Tibial artery (tissue), 4 donors: Measurements from ENCODE around the gene PLEK2.

Source experiments
- DNase-seq, 2 donors: peaks; one replicate each; pipeline ENCODE4 v3.0.0-alpha.2; 2019
- H3K27ac ChIP-seq, 2 donors: fragments of 200-600 bp; sonication (generic) in 1 of 2; 1 replicate in 1 of 2; 2 replicates in 1 of 2; pipeline ENCODE4 v1.5.1; 2018 to 2019; ENCODE audit warnings: mild to moderate bottlenecking in 1 of 2
- H3K27me3 ChIP-seq, 2 donors: fragments of 200-600 bp; sonication (generic) in 1 of 2; one replicate each; pipeline versions ENCODE4 v1.5.1 to v1.6.0; 2016 to 2019
- H3K36me3 ChIP-seq, 3 donors: fragments of 200-600 bp; sonication (generic) in 2 of 3; one replicate each; pipeline ENCODE4 v1.5.1; 2016 to 2019; ENCODE audit warnings: mild to moderate bottlenecking in 2 of 3
- H3K4me1 ChIP-seq, 4 donors: fragments of 200-600 bp; sonication (generic) in 2 of 4; 1 replicate in 3 of 4; 2 replicates in 1 of 4; pipeline ENCODE4 v1.5.1; 2016 to 2019
- H3K4me3 ChIP-seq, 2 donors: fragments of 200-600 bp; sonication (generic) in 1 of 2; 1 replicate in 1 of 2; 2 replicates in 1 of 2; pipeline ENCODE4 v1.5.1; 2018 to 2019; ENCODE audit warnings: mild to moderate bottlenecking in 2 of 2
- H3K9me3 ChIP-seq, 3 donors: fragments of 200-600 bp; sonication (generic) in 1 of 3; one replicate each; pipeline ENCODE4 v1.5.1; 2016 to 2019
- intact Hi-C: fragments of 100-400 bp; cut with DNase I; formaldehyde crosslinking; loops from one replicate; pipeline ENCODE4 v1.15.0; 2023; ENCODE audit warnings: low total_unique reads
- TF ChIP-seq, protein P1 (sequence below), 2 experiments: fragments of 200-600 bp in 1 of 2; fragments of 450-650 bp in 1 of 2; IDR thresholded peaks; one replicate each; pipeline ENCODE4 v1.5.1; 2017 to 2019; ENCODE audit warnings: antibody characterized with exemption in 2 of 2, mild to moderate bottlenecking in 1 of 2, moderate library complexity in 1 of 2

The PLEK2 gene

DNA sequence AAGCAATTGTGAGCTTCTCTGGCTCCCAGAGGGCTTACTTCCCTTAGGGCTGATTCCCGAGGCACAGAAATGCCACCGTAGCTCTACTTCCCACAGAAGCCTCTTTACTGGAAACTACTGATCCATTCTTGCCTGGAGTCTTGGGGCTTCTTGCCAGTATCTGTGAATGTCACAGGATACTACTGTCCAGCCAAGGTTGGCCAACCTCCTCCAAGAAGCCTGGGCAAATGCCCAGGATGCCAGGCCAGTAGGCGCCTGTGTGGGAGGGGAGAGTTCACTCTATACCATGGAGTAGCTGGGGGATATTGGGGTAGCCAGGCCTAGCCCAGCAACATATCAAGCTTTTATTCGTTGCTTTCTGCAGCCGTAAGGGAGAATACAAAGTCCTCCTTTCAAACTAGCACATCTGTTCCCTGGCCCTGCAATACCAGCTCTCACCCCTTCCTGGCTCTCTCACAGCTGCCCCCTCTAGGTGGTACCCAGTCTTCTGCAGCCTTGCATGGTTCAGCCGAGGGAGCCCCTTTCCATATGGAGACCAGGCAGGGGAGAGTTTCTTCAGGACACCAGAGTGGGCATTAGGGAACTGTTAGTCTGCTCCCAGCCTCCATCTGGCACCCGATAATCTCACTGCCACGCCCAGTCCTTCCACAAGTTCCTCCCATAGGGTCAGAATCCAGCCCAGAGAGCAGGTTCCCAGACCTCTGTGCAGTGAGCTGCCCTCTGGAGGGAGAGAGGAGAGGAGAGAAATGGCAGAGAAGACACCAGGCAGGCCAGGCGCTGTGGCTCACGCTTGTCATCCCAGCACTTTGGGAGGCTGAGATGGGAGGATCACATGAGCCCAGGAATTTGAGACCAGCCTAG, 24.3 kb upstream of the PLEK2 start:
- intact Hi-C loops = no loop called here
- no peaks in the 10 kb centered on the region for H3K36me3 ChIP-seq
- TF ChIP-seq, protein P1, sequence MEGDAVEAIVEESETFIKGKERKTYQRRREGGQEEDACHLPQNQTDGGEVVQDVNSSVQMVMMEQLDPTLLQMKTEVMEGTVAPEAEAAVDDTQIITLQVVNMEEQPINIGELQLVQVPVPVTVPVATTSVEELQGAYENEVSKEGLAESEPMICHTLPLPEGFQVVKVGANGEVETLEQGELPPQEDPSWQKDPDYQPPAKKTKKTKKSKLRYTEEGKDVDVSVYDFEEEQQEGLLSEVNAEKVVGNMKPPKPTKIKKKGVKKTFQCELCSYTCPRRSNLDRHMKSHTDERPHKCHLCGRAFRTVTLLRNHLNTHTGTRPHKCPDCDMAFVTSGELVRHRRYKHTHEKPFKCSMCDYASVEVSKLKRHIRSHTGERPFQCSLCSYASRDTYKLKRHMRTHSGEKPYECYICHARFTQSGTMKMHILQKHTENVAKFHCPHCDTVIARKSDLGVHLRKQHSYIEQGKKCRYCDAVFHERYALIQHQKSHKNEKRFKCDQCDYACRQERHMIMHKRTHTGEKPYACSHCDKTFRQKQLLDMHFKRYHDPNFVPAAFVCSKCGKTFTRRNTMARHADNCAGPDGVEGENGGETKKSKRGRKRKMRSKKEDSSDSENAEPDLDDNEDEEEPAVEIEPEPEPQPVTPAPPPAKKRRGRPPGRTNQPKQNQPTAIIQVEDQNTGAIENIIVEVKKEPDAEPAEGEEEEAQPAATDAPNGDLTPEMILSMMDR (IDR thresholded peaks at IDR 0.05) = no peak
- no peak for DNase-seq
- peaks cover 0 to 8% of the 10 kb centered on the region in 2 donors for H3K27me3 ChIP-seq
- no peak overlapping the region for H3K4me3 ChIP-seq
- peaks cover 0 to 8% (median 0%) of the 10 kb centered on the region in 4 donors for H3K4me1 ChIP-seq
- no peak overlapping the region for H3K27ac ChIP-seq
- H3K9me3 ChIP-seq = no peaks in the 10 kb centered on the region

DNA sequence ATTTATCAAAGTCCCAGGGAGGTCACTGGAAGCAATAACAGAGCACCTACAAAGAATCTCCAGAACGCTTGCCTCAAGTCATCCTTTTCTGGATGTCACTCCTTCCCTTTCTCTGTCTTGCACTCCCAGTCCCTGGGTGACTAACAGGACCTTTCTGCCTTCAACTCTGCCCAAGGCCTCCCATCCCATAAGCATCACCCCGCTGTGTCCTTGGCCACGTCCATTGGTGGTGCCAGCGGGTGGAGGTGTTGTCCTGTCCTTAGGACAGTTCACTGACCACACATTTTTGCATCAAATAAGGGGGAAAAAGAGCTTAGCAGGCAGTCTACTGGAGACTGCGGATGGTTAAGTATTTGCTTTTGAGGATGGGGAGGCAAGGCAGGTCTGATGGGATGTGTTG, 23.6 kb upstream of the PLEK2 start:
- no peaks in the 10 kb centered on the region for H3K9me3 ChIP-seq
- peaks cover 0 to 8% (median 0%) of the 10 kb centered on the region in 4 donors for H3K4me1 ChIP-seq
- no peak for DNase-seq
- TF ChIP-seq, protein P1 (IDR thresholded peaks at IDR 0.05) = no peak
- no peak overlapping the region for H3K27ac ChIP-seq
- H3K27me3 ChIP-seq = peaks cover 0 to 8% of the 10 kb centered on the region in 2 donors
- no peak overlapping the region for H3K4me3 ChIP-seq
- intact Hi-C loops = no loop called here
- no peaks in the 10 kb centered on the region for H3K36me3 ChIP-seq

DNA sequence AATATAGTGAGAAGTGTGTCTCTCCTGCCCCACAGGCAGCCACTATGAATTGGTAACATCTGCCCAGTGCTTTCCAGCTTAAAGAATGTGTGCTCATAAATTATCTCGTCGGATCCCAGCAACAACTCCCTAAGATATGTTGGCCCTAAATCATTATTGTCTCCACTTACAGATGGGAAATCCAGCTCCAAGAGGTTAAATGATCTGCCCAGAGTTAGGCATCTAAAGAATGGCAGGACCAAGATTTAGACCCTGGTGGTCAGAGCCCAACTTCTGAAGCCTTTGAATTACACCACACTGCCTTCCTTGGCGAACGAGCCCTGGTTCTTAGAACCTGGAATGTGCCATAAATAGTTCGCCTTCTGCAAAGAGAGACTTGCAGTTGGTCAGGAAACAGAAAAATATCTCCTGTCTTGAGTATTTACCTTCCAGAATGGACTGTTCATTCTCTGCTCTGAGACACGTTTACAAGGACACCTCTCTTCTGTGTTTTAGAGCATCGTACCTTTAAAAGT, 20.1 kb upstream of the PLEK2 start:
- Histone ChIP-seq H3K4me3 (no peak overlapping the region), H3K27me3 (peaks cover 0 to 6% of the 10 kb centered on the region in 2 donors), H3K4me1 (peaks cover 0 to 8% (median 0%) of the 10 kb centered on the region in 4 donors), H3K36me3 (no peaks in the 10 kb centered on the region), H3K9me3 (no peaks in the 10 kb centered on the region), H3K27ac (no peak overlapping the region)
- DNase-seq = no peak
- intact Hi-C loops = no loop called here
- TF ChIP-seq, protein P1 (IDR thresholded peaks at IDR 0.05) = no peak

DNA sequence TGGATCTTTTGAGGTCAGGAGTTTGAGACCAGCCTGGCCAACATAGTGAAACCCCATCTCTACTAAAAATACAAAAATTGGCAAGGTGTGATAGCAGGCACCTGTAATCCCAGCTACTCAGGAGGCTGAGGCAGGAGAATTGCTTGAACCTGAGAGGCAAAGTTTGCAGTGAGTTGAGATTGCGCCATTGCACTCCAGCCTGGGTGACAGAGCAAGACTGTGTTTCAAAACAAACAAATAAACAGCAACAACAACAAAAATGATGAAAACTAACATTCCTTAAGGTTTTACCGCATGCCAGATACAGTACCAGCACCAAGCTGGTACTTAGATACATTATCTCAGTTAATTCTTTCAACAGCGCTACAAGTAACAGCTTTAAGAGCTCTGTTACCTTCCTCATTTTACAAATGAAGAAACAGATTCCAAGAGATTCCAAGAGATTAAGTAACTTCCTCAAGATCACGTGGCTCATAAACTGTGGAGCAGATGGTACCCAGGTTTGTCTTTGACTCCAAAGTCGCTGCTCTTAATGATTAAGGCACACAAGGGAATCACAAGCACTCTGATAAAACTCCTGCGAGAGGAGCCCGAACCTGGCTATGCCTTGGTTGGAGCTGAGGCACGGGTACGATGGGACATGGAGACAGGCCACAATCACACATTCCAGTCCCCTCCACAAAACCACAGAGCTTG, 17.7 kb upstream of the PLEK2 start:
- Histone ChIP-seq H3K36me3 (no peaks in the 10 kb centered on the region), H3K27ac (no peak overlapping the region)
- TF ChIP-seq, protein P1 (IDR thresholded peaks at IDR 0.05) = no peak

DNA sequence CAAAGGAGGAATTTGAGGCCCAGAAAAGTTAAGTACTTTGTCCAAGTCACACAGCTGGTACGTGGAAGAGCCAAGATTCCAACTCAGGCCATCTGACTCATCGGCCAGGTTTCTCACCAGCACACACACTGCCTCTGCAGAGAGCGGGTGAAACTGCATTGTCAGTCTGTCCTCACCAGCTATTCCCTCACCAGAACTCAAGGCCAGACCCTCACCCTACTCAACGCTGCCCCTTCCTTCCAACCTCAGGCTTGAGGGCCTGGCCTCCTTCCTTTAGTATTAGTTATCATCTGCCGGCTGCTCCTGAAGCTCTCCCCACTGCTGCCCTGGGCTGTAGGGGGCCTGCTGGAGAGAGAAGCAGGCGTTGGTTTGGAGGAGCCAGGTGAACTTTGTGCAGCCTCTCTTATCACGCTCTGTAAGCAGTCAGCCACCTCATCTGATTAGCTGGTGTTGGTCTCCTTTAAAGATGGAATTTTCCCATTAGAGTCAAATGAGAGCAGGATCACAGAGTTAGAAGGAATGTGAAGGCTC, 16.6 kb upstream of the PLEK2 start:
- intact Hi-C loops = loop anchor here (5.0 kb wide), 1 partner anchor 144 kb away; no protein-coding TSS in a partner anchor

More for the DNA sequence above, 17.7 kb upstream of the PLEK2 start:
- peaks cover 0 to 11% (median 0%) of the 10 kb centered on the region in 4 donors for H3K4me1 ChIP-seq
- peaks cover 0 to 21% of the 10 kb centered on the region in 2 donors for H3K27me3 ChIP-seq
- H3K9me3 ChIP-seq = no peaks in the 10 kb centered on the region
- intact Hi-C loops = loop anchor here (5.0 kb wide), 1 partner anchor 143 kb away; no protein-coding TSS in a partner anchor
- DNase-seq = no peak
- H3K4me3 ChIP-seq = no peak overlapping the region

More for the DNA sequence above, 16.6 kb upstream of the PLEK2 start:
- Histone ChIP-seq H3K27me3 (peaks cover 0 to 31% of the 10 kb centered on the region in 2 donors), H3K27ac (no peak overlapping the region), H3K4me1 (peaks cover 0 to 11% (median 0%) of the 10 kb centered on the region in 4 donors), H3K36me3 (no peaks in the 10 kb centered on the region), H3K9me3 (no peaks in the 10 kb centered on the region), H3K4me3 (no peak overlapping the region)
- TF ChIP-seq, protein P1 (IDR thresholded peaks at IDR 0.05) = no peak
- DNase-seq = no peak
